NCI-H345 treated with DMSO at 0.1 percent for 48 hours (cell line): ENCODE data around the gene ABCC9.
"Not testable (repeated sequence)": the region's sequence is repeated elsewhere in the genome, so short reads cannot be mapped to it uniquely, and the experiment has no call there.

Source experiments
- DNase-seq: peaks from one replicate; lab custom pipeline; 2025; ENCODE audit not compliant: unreplicated experiment; lab: John Stamatoyannopoulos, UW

Gene ABCC9

DNA sequence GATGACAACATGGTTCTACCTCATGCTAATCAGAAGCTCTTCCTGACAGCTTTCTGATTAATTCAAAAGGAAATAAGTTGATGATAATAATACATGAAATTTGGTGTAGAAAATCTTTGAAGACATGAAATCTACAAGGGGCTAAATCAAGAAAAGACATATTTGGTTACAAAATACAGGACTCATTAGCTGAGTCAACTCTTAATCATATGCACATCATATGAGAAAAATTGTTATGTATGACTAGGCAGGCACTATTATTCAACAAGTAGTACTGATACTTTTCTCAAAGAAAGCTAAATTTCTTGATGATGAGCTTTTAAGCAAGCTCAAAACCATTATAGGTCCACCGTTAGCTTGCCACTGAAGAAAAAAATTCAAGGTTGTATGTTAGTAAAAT is 7.1 kb downstream of the ABCC9 start:
- DNase-seq: no peak

DNA sequence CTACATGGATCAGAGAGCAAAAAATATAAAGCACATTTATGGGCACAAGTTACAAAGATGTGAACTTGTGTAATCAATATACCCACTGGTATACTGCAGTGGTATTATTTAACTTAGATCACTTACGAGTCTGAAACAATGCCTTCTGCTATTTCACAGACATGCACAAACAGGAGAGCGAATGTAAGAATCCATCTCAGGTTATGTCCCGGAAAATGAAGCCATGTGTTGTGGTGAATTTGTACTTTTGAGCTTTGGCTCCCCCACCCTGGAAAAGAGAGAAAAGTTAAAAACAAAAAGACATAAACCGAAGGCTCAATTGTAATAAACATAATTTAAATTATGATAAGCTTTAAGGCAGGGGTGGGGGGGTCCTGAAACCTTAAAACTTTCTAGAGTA is 7.6 kb downstream of the ABCC9 start:
- DNase-seq: no peak

DNA sequence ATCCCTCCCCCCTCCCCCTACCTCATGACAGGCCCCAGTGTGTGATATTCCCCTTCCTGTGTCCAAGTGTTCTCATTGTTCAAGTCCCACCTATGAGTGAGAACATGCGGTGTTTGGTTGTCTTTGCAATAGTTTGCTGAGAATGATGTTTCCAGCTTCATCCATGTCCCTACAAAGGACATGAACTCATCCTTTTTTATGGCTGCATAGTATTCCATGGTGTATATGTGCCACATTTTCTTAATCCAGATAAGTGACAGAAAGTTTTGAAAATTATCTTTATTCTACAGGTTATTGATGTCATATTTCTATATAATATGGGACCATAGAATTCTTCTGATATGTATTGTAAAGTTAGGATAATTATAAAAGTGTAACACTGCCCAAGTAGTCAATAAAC is 11.3 kb downstream of the ABCC9 start:
- not testable (repeated sequence) for DNase-seq

DNA sequence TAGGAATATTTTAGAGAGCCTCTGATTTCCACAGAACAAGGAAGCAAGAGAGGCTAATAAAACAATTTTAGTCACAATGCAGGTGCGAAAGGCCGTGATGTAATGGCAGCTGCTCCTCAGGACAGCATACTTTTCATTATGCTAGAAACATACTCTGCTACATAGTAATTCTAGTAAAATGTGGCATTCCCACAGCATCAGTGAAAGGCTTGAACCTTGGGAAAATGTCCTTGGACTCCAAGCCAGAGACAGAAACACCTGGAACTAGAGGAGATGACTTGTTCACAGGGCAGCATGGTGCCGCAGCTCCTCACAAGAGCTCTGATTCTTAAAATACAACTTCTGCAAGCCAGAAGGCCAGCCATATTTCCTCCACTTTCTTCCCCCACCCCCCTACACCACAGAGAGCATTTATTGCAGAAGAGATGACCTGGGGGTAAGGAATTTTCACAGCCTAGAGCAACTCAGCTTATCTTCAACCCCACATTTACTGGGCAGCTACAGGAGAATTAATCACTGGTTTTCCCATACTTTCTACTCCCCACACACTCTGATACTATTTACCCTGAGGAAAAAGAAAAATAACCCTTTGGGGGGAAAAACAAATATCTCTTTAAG is 15.8 kb downstream of the ABCC9 start:
- no peak for DNase-seq

DNA sequence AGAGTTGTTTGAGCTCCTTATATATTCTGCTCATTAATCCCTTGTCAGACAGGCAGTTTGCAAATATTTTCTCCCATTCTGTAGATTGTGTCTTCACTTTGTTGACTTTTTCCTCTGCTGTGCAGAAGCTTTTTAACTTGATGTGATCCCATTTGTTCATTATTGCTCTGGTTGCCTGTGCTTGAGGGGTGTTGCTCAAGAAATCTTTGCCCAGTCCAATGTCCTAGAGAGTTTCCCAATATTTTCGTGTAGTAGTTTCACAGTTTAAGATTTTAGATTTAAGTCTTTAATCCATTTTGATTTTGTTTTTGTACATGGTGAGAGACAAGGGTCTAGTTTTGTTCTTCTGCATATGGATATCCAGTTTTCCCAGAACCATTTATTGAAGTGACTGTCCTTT is 19.8 kb downstream of the ABCC9 start:
- DNase-seq: no peak

DNA sequence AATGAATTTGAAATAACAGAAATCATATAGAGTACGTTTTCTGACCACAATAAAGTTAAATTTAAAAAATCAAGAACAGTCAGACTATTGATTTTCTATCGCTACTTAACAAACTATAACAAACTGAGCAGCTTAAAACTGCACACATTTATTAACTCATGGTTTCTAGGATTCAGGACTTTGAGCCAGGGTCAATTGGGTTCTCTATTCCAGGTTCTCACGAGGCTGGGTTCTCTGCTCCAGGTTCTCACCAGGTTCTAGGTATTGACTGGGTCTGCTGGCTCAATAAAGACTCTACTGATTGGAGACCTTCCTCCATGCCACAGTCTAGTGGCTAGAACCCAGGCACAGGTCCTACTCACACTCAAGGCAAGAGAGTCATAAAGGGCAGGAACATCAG is 22.8 kb downstream of the ABCC9 start:
- DNase-seq: no peak

DNA sequence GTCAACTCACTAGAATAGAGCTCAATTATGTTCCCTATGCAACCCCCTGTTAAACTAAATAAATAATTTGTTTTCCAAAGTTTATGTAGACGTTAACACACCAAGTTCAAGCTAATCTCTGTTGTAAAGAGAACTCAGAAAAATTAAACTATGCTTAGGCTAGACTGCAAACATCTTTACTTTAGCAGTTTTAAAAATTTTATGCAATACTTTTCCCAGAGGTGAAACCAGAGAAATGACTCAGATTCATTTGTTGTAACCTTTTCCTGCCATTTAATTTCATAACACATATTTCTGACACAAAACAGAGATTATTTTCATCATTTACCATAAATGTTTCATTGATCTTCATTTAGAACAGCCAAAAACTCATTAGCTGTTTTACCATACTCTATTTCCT is 27.4 kb downstream of the ABCC9 start:
- DNase-seq: no peak

DNA sequence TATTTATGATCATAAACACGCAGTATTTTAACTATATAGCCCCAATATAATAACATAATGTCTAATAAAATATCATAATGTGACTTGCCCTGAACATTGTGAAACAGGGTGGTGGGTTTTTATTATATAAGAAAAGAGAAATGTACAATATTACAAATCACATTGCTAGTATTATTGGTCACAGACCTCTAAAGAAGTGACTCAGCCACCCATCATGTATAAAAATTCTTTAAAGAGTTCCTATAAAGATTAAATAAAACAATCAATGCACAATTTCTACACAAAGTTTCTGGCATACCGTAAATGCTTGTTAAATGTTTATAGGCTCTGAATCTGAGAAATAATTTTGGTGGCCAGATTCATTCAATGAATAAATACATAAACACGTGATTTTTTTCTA is 28.9 kb downstream of the ABCC9 start:
- DNase-seq: no peak

DNA sequence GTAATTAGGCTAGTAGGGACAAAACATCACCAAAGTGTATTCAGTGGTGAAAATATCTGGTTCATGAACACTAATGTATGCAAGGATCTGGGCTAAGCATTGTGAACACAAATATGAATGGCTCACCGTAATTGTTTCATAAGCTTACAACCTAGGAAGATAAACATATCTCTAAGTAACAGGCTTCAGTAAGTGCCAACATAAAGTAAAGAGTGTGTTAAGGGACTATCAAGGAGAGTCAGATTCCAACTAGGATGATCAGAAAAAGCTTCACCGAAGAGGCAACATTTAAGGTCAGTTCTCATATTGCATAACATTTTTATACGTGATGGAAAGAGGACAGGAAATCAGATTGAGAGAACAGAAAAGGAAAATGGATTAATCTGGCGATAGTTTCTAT is 29.4 kb downstream of the ABCC9 start:
- DNase-seq: no peak

DNA sequence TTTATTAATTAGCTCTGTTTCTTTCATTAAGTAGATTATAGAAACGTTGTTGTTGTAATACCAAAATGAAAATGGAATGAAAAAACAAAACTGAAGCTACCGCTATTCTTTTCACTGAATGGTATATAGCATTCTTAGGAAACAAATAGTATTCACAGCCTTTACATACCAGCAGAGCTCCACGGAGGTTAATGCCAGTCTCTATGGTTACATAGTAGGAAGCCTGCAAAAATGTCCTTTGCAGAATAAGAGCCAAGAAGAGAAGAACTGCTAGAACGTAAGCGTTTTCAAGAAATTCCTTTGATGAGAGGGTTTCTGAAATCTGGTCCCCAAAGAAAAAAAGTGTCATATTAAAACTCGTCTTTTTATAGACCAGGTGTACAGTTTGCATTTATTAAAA is 30.6 kb downstream of the ABCC9 start:
- DNase-seq: no peak

DNA sequence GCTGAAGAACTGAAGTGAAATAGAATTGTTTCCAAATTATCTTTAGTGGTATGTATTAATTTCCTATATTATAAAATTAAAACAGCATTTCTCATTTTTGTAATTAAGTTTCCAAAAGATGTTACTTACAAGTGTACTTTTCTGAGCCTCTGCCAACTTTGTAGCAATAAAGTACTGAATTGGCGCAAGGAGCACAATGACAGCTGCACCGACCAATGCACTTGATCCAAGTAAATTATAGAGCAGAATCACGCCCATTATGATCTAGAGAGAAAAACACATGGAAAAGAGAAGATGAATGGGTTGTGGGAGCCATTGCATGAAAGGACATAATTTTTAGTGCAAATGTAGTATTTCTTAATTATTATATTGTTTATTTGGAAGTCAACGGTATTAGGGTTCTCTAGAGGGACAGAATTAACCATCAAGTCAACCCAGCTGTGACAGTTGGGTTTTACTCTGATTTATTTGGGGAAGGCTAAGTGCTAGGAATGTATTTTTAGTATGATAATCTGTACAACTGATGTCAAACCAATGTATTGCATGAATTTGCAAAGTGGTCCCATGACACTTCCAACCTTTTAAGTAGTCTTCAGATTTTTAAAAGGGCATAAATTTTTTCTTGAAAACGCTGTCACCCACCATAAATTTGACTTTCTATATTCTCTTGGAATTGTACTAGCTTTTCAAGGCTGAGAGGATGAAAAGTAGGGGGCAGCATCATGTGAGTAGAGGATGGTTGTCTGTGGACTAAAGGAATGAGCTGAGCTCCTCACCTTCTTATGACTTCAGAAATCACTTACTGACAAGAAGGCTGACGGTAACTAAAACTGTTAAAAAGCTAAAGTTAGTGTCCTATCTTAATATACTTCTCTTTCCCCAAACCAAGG is 33.0 kb downstream of the ABCC9 start:
- DNase-seq: no peak

DNA sequence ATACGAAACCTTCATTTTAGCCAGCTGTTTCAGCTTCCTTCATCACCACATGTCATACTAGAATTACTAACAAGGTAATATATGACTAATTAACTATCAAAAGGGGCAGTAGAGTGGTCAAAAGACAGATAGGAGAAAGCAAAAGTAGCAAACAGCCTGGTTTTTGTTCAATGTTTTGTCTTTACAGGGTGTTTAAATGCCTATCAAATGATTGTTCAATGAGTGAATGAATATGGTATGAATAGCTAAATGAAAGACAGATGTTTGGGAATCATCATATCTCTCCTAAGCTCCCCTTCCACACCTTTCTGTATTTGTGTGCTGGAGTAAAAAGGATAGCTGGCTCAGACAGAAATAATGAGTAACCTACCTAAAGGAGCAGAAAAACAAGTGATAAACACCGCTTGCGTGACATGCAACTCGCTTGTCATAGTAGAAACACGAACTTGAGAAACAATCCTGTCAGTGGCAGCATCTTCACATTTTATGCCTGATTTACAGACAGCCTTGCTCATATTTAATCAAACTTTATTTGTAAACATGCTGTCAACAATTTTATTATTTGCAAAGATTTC is 34.2 kb downstream of the ABCC9 start:
- DNase-seq: no peak

DNA sequence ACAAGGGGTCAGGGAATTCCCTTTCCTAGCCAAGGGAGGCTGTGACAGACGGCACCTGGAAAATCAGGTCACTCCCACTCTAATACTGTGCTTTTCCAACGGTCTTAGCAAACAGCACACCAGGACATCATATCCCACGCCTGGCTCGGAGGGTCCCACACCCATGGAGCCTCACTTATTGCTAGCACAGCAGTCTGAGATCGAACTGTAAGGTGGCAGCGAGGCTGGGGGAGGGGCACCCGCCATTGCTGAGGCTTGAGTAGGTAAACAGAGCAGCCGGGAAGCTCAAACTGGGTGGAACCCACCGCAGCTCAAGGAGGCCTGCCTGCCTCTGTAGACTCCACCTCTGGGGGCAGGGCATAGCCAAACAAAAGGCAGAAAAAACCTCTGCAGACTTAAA is 41.7 kb downstream of the ABCC9 start:
- DNase-seq: not testable (repeated sequence)

DNA sequence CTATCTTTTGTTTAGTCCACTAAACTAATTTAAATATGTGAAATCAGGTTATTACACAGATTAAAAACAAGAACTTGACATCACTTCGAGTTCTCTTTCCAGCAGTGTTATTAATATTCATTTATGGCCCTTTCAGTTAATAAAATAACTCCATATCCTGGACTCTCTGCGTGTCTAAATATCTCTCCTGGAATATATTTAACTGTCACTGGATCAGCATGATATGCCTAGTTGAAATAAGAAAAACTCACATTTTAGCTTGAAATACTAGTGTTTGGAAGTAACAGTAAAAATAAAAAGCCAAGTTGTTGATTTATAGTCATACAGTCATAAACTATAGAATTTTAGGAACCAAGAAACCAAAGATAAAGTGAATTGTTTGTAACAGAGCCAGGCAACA is 45.6 kb downstream of the ABCC9 start:
- no peak for DNase-seq

DNA sequence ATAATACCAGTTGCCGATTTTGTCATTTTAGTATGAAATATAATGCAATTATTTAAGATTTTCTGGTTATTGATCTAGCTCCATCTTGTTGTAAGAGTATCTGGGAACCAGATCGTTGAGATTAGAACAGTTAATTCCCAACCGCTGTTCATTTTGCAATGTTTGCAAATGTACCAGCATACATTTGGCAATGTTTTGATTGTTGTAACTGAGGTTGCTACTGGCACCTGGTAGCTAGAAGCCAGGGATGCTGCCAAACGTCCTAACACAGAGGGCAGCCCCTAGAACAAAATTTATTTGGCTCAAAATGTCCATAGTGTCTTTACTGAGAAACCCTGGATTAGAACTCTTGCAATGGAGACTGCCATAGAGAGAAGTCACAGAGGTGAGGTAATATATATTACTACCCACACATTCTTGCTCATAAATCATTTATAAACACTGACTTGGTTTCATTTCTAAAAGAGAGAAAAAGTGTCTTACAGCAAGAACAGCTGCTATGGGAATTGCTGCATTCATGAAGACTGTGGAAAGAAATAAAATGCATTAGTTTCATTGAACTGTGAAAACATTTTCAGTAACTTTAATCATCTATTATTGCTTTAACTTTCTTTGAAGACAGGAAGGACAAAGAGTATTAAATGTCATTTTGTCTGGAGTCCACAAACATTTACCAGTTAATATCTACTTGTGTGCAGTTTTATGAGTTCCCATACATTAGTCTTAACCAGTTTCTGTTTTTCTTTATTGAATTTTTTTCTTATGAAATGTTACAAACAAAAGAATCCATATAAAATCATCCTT is 46.2 kb downstream of the ABCC9 start:
- DNase-seq: no peak

DNA sequence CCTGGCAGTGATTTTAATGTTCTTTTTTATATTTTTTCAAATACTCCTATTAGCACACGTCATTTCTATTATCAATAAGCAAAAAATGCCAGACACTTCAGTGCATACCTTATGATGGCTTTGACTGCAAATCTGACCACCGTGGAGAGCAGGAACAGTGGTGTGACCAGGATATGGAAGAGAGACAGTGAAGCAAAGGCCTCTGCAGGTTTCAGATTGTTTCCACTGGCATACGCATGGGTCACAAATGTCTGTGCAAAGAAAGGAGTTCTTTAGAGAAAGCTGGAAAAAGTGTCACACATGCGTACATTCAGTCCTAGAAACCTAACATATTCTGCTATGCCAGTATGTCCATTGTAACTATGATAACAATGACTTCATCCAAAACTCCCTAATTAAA is 47.3 kb downstream of the ABCC9 start:
- DNase-seq: no peak

DNA sequence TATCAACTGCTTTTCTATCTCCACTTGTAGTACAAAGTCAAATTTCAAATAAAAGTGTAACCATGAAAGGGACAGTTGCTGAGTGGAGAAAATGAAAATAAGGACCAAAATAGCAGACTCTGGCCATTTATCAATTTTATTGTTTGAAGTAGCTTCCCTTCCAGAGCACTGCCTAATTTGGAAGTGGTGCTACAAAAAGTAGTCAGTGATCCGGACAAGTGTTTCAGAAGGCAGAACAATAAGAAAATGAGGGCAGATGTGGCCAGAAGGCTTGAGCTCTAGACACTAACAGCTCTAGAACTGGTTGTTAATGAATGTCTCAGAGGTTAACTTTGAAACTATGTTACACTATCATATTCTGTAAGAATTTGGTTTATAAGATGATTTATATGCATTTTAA is 48.9 kb downstream of the ABCC9 start:
- DNase-seq: no peak

DNA sequence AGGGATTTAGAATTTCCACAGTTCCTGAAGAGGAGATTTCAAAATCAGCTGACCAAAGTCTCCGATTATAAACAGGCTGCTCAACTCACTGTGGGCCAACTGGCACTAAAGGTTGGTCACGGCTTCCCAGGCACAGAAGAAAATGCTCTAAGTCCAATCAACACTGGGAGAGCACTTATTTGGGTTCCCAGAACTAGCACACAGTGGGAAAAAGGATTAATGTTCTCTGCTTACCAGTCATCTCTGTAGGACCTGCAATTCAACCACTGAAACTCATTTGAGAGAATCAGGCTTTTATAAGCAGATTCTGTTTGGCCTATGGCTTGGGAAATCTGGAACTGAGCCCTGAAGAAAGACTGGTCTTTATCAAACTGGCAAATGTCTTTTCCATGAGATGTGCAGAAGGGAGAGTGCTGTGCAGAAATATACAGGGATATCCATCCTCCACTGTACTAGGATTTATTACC is 49.4 kb downstream of the ABCC9 start:
- DNase-seq: no peak

DNA sequence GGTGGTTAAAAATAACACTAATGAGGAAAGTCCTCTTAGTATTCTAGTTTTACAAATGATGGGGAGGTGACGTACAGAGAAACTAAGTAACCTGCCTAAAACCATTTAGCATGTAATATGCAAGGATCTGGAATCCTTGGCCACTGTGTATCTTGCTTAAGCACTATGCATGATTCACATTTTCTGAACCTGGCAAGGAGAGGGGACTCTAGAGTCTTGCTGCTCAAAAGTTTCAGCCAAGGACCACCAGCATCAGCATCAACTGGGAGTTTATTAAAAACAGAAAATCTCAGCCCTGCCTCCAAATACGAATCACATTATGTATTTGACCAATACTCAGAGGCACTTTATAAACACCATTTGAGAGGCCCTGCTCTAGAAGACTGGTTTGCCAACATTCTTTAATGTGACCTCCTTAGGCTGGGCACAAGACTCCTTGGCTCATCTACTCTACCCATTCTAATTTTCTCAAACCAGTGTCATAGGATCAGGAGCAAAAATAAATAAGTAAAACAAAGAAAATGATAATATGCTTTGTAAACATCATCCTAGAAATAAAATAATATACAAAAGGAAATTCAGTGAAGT is 52.9 kb downstream of the ABCC9 start:
- DNase-seq: no peak

DNA sequence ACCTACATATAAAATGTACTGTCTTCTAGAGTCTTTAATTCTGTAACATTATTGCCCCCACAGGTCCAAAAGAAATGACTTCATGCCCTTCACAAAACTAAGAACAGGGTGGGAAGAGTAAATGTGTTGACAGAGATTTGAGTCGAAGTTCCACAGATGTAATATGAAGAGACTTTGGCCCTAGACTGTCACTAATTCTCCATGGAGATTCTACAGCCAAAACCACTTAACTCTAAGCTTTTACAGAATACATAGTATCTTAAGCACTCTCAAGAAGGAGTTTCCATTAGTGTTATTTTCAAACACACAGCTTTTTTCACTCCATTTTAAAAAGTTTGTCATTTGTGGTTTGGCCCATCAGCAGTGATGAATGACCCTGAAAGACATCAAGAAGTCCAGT is 56.3 kb downstream of the ABCC9 start:
- no peak for DNase-seq

DNA sequence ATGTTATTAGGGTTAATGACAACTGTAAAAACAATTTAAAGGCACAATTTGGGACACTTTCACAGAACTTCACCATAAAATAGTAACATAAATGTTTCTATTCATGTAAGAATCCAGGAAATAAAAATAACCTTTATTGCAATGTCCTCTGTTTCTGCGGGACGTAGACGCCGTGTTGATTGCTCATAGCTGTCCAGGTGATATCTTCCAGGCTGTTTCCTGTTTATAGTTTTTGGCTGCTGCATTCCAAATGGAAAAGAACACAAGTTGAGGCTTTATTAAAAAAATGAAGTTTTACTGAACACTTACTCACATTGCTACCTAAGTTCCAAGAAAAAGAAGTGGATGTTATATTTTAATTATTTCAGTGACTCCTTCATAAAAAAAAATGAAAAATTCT is 58.6 kb downstream of the ABCC9 start:
- no peak for DNase-seq
